Inflammatory macrophage treated with lipopolysaccharide for 1 hour (primary cell): ENCODE data around the gene SYNGR2.

ENCODE experiments used
- DNase-seq, 2 donors: peaks; one replicate each; pipeline ENCODE4 v3.0.0-alpha.2; 2020 to 2022

Gene SYNGR2

DNA sequence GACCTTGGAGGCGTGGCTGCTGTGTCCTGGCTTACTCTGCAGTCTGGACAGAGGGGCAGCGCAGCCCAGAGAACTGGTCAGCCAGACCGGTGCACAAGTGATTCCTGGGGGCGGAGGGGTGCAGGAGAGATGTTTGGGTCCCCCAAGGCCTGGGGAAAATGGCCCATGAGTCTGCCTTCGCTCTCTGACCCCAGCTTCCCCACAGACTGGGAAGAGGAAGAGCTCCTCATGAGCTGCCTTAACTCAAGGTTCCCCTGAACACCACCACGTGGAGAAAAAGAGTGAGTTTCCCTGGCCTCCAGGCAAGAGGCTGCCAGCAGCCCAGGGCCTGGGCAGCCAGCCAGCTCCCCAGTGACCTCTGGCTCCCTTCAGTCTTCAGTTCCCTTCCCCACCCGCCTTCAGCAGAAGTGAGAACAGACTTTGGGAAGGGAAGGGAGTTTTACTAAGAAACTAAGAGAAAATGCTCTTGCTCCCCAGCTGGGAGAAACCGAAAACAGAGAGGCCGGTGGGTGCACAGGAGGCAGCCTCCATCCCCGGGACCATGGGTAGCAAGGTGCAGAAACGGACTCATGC is 24.1 kb upstream of the SYNGR2 start:
- peak; percentile 91 to 97 for DNase-seq

DNA sequence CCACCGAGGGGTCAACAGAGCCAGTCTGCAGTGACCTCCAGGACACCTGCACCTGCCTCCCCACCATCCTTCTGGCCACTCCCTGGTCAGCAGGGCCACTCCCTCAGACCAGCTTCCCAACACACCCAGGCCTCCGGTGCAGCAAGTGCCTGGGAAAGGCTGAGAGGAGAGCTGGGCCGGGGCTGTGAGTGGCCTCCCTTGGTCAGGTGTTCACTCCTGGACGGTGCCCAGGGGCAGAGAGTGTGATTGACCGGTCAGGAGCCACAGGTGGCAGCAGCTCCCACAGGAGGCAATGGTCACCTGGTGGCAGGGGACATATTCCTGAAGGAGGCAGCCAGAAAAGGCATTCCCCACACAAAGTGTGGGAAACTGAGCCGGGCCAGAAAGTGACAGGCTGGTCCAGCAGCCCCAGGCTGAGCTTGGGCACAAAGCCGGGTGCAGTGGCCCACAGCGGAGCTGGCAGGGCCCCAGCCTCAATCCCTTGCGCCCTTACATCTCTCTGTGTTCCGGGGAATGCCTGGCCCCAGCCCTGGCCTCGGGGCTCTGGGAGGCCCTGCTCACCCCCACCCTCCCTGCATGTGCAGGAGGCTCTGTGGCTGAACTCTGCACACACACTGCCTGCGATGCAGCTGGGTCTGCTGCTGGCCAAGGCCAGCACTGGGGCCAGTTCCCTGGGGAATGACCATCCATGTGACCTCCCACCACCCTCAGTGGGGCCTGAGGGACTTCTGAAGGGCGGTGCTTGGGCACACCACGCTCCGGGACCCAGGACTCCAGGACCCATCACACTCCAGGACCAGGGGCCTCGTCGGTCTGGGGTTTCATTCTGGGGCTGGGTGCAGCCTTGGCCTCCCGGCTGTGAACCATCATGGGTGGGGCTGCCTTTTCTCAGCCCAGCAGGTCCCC is 23.4 kb upstream of the SYNGR2 start:
- DNase-seq = no peak

DNA sequence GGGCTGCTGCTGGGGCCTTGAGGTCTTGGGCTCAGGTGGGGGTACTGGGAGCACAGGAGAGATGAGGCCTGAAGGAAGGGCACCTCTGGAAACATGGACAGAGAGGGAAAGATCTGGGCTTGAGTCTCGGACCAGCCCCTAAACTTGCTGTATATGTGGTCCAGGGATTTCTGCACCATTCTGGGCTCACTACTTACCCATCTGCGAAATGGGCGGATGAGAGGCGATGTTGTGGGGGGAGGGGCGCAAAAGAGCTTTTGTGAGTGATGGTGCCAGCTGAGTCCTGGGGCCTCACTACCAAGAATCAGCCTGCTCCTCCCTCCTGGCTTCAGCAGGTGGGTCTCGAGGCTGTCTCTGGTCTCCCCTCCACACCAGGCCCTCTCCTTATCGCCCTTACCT is 21.9 kb upstream of the SYNGR2 start:
- DNase-seq = no peak

DNA sequence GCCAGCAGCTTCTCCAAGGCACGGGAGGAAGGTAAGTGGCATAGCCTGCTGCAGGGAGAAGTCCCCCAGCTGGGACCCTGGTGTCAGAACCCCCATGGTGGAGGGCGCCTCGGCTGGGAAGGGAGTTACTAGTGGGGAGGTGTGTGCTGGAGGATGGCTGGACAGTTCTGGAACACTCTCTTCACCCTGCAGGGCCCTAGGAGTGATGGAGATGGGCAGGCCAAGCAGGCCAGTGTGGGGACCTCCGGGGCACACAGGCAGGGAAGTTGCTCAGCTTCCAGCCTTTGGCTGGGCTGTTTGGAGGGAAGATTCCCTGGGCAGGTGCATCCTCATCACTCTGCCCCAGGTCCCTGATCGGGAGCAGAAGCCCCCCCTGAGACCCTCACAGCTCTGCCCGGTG is 21.5 kb upstream of the SYNGR2 start:
- no peak for DNase-seq

DNA sequence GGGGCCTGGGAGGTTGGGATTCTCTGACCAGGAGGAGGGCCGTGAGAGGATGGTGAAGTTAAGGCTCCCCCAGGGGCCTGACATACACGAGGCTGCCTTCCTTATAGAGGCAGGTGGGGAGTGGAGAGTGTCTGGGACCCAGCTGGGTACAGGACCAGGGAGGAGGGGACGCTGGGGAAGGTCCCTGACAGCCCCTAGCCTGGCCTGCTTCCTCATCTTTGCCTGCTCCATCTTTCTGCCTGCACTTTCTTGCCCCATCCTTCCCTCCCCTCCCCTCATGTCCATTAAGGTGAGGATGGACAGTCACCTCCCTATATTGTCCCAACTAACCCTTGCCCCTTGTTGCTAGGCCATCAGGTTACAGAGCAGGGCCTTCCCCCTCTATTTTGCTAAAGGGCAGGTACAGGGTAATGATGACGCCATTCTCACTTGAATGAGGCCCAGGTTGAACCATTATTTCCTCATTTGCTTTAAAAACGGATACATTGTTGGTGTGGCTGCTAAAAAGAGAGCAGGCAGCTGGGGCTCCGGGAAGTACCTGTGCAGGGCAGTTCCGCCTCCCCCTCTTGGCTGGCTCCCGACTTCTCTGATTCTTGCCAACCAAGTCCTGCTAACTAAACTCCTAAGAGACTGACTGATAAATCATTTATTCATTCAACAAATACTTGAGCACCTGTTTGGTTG is 20.9 kb upstream of the SYNGR2 start:
- no peak for DNase-seq

DNA sequence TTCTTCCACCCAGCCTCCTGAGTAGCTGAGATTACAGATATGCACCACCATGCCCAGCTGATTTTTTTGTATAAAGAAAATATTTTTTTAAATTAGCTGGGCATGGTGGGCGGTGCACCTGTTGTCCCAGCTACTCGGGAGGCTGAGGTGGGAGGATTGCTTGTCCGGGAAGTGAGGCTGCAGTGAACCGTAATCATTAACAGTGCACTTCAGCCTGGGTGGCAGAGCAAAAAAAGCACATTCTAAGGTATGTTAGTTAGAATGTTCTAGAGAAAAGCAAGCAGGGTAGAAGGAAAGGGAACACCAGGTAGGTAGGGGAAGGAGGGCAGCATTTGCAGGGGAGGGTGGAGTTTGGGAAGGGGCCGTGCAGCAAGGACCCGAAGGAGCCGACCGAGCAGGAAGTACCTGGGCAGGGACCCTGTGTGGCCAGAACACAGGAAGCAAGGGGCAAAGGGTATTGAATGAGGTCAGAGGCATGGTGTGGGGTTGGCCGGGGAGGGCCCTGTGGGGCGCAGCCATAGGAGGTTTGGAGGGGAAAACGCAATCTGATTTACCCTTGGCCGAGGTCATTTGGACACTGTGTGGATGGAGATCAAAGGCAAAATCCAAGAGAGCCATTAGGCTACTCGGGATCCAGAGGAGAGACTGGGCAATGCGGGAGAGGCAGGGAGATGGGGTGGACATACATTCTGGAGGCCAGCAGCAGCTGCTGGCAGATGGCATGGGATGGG is 19.9 kb upstream of the SYNGR2 start:
- DNase-seq = no peak

DNA sequence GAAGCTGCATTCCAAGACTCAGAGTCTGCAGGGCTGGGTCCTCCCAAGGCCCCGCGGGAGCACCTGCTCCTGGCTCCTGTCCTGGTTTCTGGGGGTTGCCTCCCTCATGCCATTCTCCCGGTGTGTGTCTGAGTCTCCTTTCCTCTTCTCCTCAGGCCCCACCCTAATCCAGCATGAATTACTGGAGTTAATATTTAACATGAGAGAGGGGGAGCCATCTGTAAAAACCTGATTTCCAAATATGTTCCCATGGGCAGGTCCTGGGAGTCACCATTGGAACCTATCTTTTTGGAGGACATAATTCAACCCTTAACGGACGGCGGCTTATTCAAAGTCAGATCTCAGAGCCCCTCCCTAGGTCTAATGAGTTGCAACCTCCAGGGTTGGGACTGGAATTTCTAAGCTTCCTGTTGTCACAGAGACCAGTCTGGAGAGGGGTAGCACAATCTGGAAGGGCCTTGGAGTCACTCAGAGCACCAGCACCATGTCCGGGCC is 16.8 kb upstream of the SYNGR2 start:
- no peak for DNase-seq

DNA sequence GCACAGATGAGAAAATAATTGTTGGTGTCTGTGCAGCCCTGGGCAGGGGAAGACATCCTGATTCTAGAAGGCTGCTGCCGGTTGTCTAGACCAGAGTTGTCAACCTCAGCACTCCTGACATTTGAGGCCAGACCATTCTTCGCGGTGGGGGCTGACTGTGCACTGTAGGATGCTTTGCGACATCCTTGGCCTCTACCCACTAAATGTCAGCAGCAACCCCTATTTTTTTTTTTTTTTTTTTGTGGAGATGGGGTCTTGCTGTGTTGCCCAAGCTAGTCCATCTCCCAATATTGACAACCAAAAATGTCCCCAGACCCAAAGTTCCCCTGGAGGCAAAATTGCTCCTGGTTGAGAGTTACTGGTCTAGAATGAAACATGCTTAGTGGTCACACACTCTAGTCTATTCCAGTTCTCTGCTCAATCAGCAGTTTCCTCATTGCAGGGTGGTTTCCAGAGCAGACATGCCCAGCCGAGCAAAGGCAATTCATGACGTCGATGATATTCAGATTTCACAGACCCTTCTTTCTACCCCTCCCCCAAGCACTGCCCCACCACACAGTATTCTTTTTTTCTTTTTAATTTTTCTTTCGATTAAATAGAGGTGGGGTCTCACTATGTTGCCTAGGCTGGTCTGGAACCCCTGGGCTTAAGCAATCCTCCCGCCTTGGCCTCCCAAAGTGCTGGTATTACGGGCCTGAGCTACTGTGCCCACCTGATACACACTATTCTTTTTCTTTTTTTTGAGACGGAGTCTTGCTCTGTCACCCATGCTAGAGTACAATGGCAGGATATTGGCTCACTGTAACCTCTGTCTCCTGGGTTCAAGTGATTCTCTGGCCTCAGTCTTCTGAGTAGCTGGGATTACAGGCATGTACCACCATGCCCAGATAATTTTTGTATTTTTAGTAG is 13.2 kb upstream of the SYNGR2 start:
- DNase-seq = peak; percentile 78 to 80

DNA sequence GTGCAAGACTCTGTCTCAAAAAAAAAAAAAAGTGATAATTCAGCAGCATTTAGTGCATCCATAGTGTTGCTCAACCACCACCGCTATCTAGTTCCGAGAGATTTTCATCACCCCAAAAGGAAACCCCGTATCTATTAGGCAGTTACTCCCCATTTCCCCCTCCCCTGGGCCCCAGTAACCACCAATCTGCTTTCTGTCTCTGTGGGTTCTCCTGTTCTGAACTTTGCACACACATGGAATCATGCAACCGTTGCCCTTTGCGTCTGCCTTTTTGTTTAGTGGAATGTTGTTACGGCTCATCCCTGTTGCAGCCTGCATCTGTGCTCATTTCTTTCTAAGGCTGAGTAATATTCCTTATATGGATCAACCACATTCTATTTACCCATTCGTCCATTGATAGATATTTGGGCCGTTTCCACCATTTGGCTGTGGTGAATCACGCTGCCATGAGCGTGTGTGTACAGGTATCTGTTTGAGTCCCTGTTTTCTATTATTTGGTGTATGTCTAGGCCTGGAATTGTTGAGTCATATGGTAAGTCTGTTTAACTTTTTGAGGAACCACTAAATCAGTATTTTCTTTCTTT is 8.7 kb upstream of the SYNGR2 start:
- no peak for DNase-seq

DNA sequence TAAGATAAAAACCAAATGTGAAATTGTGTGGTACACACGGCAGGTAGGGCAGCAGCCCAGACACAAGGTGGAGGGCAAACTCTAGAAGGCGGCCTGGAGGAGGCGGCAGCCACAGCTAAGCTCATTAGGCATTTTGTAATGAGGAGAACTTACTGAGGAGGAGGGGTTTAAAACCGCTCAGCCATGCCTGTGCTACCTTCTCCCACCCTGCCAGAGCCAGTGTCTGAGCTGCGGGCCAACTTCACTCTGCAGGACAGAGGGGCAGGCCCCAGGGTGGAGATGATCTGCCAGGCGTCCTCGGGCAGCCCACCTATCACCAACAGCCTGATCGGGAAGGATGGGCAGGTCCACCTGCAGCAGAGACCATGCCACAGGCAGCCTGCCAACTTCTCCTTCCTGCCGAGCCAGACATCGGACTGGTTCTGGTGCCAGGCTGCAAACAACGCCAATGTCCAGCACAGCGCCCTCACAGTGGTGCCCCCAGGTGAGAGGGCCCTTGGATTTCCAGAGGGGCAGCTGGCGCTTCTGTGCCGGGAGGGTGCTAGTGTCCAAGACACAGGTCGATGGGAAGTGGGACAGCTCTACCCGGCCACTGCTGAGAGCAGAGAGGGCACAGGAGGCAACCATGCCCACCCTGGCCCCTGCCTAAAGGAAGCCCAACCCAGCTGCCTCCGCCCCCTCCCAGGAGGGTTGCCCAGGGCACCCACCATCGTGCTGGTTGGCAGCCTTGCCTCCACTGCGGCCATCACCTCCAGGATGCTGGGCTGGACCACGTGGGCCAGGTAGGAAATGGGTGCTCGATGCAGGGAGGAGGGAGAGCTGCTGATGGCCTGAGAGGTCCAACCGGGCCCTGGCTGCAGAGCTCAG is 4.3 kb upstream of the SYNGR2 start:
- no peak for DNase-seq

DNA sequence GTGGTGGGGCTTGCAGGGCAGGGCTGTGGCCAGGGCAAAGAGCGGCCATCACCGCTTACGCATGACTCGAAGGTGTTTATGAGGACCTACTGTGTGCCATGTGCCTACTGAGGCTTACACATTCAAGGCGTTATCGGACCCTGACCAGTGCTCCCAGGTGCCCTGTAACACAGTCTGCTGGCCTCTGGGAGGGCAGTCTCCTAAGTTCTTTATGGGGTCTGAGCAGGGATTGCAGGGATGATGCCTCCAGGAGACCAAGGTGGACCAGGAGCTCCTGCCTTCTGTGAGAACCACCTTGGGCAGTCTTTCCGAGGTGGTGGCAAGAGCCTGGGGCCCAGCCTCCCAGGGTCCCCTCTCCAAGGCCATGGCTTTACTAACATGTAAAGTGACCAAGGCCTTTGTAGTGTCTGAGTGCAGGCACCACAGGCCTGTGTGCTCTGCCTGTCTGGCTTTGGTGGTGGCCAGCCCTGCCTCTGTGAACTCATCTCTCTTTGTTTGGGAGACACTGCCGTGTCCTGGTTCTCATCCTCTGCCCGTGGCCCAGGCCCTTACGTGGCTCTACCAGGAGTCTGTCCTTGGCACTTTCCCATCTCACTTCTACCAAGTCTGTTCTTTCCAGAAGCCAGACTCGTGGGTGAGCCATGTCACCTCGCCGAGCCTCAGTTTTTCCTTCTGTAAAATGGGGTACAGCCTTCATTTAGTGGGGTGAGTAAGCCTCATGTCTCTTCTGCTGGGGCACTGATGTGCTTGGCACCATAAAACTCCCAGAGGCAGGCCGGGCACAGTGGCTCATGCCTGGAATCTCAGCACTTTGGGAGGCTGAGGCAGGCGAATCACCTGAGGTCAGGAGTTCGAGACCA is 3.4 kb upstream of the SYNGR2 start:
- DNase-seq = no peak

DNA sequence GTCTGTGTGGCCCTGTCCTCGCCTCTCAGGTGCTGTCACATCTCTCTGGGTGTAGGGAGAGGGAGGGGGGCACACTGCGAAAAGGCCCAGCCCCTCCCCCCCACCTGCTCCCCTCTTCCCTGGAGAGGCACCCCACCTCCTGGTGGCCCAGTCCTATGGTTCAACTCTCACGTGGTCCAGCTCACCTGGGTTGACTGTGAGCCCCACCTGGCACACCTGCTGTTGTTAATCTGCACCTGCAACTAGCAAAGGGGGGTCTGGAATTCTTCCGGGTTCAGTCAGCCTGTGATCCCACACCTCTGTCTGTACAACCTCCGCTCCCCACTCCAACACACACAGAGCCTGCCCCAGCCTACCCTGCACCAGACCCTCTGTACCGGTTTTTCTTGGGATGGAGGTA is 2.0 kb upstream of the SYNGR2 start:
- no peak for DNase-seq

DNA sequence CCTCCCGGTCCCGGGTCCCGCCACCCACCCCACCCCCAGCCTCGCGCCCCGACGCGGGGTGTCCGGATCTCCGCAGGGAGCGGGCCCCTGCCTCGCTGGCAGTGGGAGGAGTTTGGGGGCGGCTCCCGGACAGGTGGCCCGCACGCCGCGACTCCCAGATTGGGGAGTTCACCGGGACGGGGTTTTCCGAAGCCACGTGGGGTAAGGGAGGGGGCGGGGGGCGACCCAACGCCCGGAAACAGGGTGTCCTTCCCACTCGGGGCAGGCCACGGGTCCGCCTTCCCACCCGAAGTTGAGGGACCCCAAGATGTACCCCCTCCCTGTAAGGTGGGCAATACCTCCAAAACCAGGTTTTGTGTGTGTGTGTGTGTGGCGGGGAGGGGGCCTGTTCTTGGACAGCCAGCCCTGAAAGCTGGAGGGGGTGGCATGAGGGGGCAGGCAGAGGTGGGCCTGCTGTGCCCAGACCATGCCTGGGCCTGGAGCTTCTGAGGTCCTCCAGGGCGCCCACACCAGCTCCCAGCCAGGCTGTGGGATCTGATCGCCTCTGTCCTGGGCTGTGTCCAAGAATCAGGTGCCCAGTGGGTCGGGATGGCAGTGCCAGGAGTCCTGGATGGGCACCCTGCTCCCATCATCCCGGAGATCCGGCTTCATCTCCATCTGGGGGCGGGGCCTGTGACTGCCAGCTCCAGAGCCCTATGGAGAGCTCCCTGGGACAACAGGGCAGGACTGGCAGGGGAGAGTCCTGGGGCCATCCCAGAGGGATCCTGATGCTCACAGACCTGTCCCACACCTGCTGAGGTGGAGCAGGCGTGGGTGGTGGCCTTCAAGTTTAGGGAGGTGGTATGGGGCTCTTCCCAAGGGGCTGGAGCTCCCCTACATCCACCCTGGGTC is 767 bp downstream of the SYNGR2 start:
- DNase-seq = peak; percentile 20 to 28

DNA sequence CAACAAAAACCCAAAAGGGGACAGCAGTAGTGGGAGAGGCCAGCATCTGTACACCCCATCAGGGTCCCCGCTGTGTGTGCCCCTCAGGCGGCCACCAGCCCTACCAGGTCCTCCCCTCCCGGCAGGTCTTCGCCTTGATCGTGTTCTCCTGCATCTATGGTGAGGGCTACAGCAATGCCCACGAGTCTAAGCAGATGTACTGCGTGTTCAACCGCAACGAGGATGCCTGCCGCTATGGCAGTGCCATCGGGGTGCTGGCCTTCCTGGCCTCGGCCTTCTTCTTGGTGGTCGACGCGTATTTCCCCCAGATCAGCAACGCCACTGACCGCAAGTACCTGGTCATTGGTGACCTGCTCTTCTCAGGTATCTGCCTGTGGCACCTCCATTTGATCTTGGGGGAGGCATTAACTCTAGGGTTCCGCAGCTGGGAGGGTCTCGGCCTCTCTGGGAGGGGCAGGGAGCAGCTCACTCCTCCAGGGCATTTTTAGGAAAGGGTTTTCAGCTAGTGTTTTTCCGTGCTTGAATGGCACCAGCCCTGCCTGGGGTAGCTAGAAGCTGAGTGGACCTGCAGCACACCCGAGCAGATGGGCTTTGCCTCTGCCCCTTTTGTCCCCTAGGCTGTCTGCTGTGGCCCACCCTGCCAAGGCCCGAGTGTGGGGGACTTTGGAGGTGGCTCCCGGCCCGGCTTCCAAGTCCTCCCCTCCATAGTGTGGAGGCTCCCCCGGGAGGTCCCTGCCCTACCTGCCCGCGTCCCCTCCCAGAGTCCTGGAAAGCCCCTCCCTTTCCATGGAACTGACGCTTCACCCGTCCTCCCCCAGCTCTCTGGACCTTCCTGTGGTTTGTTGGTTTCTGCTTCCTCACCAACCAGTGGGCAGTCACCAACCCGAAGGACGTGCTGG is 2.6 kb downstream of the SYNGR2 start:
- DNase-seq = peak; percentile 50 to 55

DNA sequence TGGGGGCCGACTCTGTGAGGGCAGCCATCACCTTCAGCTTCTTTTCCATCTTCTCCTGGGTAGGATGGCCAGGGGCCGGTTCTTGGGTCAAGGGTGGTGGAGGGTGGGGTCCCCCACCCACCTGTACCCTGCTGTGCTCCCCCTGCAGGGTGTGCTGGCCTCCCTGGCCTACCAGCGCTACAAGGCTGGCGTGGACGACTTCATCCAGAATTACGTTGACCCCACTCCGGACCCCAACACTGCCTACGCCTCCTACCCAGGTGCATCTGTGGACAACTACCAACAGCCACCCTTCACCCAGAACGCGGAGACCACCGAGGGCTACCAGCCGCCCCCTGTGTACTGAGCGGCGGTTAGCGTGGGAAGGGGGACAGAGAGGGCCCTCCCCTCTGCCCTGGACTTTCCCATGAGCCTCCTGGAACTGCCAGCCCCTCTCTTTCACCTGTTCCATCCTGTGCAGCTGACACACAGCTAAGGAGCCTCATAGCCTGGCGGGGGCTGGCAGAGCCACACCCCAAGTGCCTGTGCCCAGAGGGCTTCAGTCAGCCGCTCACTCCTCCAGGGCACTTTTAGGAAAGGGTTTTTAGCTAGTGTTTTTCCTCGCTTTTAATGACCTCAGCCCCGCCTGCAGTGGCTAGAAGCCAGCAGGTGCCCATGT is 3.3 kb downstream of the SYNGR2 start:
- DNase-seq = peak in 1 of 2 donors; percentile 24

DNA sequence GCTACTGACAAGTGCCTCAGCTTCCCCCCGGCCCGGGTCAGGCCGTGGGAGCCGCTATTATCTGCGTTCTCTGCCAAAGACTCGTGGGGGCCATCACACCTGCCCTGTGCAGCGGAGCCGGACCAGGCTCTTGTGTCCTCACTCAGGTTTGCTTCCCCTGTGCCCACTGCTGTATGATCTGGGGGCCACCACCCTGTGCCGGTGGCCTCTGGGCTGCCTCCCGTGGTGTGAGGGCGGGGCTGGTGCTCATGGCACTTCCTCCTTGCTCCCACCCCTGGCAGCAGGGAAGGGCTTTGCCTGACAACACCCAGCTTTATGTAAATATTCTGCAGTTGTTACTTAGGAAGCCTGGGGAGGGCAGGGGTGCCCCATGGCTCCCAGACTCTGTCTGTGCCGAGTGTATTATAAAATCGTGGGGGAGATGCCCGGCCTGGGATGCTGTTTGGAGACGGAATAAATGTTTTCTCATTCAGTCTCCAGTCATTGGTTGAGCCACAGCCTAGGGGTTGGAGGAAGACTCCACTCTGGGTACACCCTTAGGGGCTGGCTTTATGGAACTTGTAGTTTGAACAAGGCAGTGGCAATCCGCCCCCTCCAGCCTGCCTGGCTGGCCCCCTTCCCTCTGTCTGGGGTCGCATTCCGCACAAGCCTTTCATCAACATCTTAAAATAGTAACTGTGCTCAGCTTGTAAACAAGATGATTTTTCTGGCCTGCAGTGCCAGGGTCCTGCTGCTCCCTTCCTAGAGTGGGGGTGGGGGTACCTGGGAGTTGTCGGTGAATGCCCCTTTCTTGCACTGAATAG is 4.1 kb downstream of the SYNGR2 start:
- DNase-seq = peak; percentile 63 to 73
